Uterus (tissue), 2 donors: ENCODE measurements around the gene TEX9.

Source experiments
- POLR2A ChIP-seq, 2 donors: fragments of 450-650 bp; IDR thresholded peaks; one replicate each; pipeline ENCODE4 v1.6.1; 2016; ENCODE audit warnings: antibody characterized with exemption in 2 of 2, mild to moderate bottlenecking in 1 of 2, moderate library complexity in 1 of 2
- TF ChIP-seq, protein P1 (sequence below), 4 experiments: fragments of 200-600 bp in 2 of 4; fragments of 450-650 bp in 2 of 4; sonication (generic) in 2 of 4; IDR thresholded peaks; one replicate each; pipeline ENCODE4 v1.5.1; 2016 to 2019; ENCODE audit warnings: antibody characterized with exemption in 4 of 4, mild to moderate bottlenecking in 2 of 4, moderate library complexity in 1 of 4

DNA sequence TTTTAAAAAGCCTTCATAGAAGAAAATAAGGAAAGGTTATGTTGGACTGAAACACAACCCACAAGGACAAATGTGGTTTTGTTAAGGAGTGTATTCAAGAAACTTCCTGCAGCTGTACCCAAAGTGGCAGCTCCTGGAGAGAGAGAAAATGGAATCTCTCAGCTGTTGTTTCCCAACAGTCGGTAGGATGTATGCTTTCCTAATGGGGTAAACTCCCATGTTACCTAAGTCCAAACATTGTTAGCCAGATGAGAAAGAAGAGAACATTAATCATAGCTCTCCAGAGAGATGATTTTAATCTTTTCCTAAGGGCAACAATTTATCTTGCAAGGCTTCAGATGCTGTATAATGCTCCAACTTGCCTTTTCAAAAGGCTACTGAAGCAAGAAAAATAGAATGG lies 22.6 kb upstream of the TEX9 start:
- TF ChIP-seq POLR2A (IDR thresholded peaks at IDR 0.05): no peak
- TF ChIP-seq, protein P1, sequence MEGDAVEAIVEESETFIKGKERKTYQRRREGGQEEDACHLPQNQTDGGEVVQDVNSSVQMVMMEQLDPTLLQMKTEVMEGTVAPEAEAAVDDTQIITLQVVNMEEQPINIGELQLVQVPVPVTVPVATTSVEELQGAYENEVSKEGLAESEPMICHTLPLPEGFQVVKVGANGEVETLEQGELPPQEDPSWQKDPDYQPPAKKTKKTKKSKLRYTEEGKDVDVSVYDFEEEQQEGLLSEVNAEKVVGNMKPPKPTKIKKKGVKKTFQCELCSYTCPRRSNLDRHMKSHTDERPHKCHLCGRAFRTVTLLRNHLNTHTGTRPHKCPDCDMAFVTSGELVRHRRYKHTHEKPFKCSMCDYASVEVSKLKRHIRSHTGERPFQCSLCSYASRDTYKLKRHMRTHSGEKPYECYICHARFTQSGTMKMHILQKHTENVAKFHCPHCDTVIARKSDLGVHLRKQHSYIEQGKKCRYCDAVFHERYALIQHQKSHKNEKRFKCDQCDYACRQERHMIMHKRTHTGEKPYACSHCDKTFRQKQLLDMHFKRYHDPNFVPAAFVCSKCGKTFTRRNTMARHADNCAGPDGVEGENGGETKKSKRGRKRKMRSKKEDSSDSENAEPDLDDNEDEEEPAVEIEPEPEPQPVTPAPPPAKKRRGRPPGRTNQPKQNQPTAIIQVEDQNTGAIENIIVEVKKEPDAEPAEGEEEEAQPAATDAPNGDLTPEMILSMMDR (IDR thresholded peaks at IDR 0.05): no peak
